GM18507 (cell line): ENCODE data around the gene MAP1LC3B.
"Not testable (repeated sequence)": the region's sequence is repeated elsewhere in the genome, so short reads cannot be mapped to it uniquely, and the experiment has no call there.

ENCODE experiments used
- DNase-seq: peaks from one replicate; pipeline ENCODE4 v3.0.0; 2011; ENCODE audit warnings: low read depth; ENCODE audit not compliant: insufficient read length; ENCODE audit errors: extremely low spot score
- FAIRE-seq: peaks from 2 replicates; lab custom pipeline; 2011; peaks lifted over from hg19 to GRCh38; lab: Jason Lieb, UNC

MAP1LC3B gene

DNA sequence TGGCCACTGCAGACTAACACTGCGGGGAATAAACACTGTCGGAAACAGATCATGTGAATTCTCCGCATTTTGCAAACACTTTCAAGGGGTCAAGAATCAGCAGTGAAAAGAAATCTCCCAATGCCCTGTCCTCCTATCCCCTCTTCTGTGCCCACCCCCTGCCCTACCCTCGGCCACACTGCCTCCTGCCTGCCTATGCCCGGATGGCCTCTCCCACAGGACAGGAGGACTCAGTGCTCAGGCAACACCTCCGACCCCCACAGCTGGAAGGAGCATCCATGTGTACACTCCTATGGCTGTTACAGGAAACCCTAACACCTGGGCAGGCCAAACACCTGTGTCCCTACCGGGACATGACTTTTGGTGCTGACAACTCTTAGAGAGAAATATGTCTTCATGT, 33.0 kb upstream of the MAP1LC3B start:
- no peak for FAIRE-seq
- no peak for DNase-seq

DNA sequence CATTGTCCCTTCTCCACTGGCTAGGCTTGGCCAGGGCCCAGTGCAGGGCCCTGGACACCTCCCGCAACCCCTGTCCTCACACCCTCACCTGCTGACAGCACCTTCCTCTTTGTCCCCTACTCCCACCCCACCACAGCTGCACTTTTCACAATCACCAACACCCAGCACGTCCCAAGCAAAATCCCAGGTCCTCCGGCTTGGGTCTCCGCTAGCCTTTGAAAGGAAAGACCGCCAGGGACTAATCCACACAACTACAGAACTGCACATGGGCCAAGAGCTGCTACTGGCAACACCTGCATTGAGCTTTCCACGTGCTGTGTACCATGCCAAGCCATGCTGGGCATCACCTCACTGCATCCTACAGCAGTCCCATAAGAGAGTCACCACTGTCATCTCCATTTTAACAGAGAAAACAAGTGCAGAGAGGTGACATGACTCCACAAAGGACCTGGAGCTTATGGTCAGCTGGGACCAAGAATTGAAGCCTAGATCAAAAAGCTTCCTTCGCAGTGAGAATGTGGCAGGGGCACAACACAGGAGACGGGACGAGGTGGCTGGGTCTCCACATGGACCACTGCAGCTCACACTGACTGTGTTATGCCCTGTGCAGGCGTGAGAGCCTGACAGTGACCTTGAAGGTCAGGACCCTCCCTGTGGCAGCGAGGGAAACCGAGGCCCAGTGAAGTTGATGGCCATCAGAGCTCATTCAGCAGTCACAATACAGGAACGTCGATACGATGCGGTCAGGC, 31.1 kb upstream of the MAP1LC3B start:
- FAIRE-seq (no peak), DNase-seq (no peak)

DNA sequence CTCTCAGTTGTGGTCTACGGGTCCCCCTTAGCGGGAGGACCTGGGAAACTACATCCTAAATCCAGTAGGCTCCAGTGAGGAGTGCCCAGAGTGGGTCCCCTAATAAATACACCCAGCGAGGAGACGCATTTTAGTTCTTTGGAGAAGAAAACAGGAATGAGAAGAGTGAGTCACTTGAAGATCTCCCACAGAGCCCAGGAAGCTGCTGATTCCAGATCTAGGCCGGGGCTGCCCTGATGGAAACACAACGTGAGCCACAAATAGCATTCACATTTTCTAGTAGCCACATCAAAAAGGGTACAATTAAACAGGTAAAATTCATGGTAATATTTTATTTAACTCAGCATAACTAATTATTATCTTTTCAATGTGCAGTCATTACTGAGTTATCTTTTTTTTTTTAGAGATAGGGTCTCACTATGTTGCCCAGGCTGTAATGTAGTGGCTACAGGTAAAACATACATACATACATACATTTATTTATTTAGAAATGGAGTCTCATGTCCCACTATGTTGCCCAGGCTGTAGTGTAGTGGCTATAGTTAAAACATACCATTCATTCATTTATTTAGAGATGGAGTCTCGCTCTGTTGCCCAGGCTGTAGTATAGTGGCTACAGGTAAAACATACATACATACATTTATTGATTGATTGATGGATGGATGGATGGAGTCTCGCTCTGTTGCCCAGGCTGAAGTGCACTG, 30.1 kb upstream of the MAP1LC3B start:
- no peak for FAIRE-seq
- DNase-seq = no peak

DNA sequence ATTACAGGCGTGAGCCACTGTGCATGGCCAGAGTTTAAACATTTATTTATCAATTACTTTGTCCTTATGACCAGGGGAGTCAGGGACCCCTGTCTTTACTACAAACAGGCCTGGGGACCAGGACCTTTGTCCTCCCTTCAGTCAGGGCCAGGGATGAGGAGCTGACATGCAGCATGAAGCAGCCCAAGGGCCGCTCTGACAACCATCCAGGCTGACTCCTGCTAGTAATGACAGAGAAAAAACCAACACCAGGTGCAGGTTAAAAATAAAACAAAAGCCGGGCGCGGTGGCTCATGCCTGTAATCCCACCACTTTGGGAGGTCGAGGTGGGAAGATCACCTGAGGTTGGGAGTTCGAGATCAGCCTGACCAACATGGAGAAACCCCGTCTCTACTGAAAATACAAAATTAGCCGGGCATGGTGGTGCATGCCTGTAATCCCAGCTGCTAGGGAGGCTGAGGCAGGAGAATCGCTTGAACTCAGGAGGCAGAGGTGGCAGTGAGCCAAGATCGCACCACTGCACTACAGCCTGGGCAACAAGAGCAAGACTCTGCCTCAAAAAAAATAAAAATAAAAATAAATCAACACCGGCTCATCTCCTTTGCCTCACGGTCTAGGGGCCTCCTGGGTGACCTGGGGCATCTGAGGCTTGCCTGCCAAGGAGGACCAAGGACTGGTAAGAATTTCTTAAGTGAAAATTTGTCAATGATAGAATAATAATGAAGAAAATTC, 29.1 kb upstream of the MAP1LC3B start:
- not testable (repeated sequence) for FAIRE-seq, DNase-seq

DNA sequence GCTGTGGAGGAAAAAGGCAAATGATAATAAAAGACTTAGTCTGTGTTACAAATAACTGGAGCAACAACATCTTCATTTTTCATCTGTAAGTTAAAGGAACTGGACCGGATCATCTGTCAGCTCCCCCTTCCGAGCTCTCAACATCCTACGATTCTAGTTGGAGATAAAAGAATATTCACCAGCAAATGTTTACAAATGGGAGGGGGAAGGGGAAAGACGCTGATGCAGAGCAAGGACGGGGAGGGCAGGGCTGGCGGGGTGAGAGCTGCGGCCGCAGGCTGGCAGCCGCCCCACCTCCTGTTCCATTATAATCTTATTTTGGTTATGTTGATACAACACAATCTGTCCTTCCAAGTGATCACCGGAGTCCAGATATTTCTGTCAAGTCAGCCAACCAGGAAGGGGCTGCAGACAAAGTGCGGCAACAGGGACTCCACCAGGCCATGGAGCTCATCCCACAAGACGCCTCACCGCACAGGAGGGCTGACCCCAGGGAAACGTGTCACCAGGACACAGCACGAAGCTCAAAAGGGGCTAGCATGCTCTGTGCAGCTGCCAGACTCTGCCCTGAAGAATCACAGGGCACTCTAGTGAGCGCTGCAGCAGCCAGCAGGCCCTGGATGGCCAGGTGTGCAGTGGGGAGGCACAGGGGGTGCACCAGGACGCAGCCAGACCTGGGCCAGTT, 28.2 kb upstream of the MAP1LC3B start:
- DNase-seq = no peak
- FAIRE-seq = no peak

DNA sequence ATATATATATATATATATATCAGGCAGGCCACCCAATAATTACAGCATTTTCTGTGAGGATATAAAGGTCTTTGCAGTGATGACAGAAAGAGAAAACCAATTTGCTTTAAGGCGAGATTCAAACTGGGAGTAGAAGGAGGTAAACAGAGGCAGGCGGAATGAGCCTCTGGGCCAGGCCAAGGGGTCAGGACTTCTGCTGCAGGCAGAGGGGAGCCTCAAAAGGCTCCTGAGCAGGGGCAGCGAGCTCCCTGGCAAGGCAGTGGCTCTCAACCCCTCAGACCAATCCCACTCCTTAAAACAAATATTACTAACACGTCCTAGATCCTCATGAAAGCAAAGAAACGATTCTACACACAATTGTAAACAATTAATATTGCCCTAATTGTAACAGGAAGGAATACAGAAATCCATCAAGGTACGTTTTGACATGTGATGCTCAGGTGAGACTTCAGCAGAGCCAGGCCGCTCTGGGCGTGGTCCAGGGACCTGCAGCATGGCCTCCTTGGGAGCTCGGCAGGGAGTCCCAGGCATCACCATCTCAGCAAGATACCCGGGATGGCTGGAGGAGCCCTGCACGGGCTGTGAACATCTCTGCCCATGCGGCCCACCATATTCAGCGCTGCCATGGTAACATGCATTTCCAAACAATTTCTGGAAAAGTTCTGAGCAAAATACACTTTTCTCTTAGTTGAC, 27.0 kb upstream of the MAP1LC3B start:
- DNase-seq (no peak), FAIRE-seq (no peak)

DNA sequence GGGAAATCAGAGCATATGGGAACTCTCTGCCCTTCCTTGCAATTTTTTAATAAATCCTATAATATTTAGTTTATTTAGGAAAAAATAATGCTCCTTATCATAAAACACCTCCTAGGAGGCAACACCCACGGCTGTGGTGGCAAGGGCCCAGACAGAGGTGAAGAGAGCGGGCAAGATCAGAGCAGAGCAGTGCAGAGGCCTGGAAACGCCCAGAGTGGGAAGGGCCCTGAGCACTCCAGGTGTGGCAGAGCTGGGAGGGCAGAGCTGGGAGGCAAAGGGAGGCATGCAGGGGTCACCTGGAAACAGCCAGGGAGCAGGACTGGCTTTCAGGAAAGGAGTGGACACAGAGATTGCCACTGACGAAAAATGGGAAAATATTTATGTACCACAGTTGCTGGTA, 25.8 kb upstream of the MAP1LC3B start:
- no peak for DNase-seq
- FAIRE-seq = no peak

DNA sequence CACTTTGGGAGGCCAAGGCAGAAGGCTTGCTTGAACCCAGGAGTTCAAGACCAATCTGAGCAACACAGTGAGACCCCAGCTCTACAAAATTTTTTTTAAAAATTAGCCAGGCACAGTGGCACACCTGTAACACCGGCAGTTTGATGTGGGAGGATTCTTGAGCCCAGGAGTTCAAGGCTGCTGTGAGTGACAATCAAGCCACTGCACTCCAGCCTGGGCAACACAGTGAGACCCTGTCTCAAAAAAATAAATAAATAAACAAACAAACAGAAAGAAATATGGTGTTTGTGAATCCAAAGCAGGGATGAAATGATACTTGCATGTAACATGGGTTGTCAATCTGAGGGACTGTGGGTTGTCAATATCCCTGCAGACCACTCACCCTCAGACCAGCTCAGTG, 25.2 kb upstream of the MAP1LC3B start:
- FAIRE-seq = no peak
- no peak for DNase-seq

DNA sequence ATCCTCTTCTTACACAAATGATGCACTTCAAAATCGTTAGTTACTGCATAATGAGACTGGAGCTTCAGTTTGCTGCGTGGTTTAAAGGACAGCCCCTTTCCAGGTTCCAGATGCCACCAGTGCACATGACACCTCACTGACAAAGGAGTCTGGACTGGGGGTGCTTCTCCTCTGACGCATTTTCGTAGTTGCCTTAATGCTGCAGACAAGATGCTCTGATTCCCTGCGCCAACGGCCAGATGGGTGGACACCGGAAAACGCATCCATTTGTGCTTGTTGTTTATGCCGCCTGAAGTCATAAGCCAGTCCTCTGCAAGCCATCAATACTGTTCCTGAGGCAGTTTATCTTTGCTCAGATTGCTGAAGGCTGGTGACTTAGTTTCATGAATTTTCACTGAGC, 24.6 kb upstream of the MAP1LC3B start:
- DNase-seq (no peak), FAIRE-seq (no peak)

DNA sequence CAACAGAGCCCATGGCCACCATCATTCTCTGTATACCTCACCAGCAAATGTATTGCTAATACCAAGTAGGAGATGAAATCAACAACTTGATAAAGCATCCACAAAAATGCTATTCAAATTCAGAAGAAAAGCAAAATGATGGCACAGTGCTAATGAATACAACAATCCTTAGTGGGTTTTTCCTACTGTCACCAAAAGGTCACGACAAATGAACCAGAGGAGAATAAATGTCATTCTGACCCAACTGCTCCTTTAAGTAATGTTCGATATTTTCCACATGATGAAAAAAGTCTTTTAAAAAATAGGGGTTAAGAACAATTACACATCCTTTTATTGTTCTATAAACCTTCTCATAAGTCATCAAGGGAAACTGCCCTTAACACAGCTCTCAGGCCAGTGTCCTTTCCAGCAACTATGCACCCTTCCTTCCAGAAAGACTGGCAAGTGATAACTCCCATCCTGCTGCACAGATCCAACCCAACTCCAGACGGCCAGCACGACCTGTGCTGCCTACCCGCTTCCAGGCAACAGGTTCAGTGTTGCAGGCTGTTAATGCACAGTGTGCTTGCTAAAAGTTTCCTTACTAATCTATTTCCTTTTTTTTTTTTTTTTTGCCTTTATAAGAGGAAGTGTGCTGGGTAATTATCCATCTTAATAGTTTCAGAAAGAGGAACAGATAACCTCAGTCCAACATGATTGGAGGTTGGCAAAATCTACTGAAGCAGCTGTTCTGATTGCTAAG, 23.9 kb upstream of the MAP1LC3B start:
- no peak for FAIRE-seq
- no peak for DNase-seq

DNA sequence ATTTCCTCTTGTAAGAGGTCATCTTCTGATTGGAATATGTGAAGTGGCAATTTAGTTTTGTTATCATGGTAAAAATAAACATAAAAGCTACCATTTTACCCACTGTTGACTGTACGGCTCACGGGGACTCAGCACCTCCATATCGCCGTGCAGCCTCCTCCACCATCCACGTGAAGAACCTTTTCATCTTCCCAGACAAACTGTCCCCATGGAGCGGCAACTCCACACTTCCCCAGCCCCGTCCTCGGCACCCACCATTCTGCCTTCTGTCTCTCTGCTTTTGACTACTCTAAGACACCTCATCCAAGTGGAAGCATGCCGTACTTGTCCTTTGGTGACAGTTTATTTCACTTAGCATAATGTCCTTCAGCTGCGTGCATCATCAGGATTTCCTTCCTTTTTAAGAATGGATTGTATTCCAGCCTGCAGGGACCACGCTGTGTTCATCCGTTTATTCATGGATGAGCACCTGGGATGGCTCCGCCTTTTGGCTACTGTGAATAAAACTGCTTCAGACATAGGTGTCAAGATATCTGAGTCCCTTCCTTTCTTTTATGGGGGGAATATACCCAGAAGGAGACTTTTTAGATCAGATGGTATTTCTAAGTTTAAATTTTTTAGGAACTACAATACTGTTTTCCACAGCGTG, 22.9 kb upstream of the MAP1LC3B start:
- DNase-seq (no peak), FAIRE-seq (no peak)

DNA sequence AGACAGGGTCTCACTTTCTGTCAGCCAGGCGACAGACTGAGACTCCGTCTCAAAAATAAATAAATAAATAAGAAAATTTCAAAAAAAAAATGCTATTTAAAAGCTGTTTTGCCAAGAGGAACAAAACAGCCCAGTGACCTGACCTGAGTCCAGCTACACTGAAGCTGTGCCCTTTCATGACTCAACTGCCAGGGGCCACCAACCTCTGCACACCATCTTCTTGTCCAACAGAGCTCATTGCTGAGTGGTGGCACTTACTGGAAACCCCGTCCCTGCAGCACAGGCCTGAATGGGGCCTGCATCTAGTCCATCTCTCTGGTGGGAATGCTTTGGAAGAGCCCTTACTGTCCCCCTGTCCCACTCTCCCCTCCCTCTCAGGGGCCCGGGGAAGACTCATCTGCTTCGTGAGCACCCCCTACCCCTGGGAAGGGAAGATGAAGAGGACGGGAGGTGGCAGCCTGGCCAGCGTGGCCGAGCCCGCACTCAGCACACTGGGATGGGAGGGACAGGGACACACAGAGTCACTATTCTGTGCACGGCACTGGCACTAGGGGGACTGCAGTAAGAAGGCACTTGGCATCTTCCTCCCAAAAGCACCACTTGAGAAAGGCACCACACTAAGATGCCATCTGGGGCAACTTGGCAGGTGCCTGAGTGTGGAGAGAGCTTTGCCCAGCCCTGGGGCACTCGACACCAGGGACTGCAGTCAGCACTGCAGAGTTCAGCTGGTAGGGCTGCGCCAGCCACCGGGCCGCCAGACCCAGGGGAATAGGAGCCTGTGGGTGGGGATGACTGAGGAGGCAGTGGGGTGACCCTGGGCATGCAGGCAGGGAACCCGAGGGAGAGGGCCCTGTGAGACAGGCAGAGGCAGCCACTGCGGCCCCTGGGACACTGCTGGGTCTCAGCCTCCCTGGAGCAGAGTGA, 22.1 kb upstream of the MAP1LC3B start:
- FAIRE-seq (no peak), DNase-seq (no peak)

DNA sequence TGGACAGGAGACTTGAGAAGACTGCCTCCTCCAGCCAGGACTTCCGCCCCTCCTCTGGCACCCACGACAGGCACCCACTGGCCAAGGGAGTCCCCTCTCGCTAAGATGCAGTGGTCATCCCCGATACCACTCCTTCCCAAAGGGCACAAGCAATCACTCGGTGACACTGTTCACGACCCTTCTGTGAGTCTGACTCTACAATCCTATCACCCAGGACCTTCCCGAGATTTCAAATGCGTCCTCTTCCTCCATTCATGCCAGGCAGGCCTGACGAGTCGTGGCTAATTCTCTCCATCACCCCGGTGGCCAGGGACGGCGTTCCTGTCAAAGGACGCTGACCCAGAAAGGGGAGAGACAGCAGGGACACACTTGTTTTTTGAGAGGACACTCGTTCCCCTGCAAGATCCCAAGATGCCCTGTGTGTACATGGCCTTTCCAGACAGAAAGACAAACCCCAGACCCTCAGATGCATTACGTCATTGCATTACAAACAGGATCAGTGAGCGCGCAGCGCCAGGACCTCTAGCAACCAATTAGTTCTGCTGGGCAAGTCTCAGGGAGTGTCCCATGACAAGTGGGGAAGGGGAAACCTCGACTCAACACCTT, 20.8 kb upstream of the MAP1LC3B start:
- DNase-seq (no peak), FAIRE-seq (no peak)

DNA sequence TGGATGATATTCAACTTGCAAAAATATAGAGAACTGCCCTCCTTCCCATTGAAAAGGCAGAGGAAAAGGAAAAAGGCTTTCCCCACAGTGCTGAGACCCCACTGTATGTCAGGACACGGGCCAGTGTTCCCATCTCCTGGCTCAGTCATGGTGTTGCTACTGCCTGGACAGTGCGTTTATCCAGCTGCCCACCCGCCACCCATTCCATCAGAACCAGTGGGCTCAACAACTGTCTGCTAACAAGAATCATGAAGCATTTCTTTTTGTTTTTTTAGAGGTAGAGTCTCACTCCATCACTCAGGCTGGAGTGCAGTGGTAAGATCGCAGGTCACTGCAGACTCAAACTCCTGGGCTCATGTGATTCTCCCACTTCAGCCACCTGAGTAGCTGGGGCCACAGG, 19.8 kb upstream of the MAP1LC3B start:
- no peak for DNase-seq
- FAIRE-seq = no peak

DNA sequence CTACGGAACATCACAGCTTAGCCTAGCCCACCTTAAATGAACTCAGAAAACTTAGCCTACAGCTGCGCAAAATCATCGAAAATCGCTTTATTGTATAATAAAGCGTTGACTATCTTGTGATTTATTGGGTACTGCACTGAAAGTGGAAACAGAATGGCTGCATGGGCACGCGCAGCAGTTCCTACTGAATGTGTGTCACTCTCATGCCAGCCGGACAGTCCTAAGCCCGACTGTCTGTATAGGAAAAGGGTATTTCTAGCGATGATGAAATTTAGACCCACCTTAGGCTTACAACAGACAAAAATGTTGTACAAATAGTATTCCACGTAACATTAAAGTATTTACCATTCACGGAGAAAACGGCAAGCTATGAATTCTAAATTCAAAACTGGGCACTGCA, 17.8 kb upstream of the MAP1LC3B start:
- no peak for DNase-seq
- no peak for FAIRE-seq

DNA sequence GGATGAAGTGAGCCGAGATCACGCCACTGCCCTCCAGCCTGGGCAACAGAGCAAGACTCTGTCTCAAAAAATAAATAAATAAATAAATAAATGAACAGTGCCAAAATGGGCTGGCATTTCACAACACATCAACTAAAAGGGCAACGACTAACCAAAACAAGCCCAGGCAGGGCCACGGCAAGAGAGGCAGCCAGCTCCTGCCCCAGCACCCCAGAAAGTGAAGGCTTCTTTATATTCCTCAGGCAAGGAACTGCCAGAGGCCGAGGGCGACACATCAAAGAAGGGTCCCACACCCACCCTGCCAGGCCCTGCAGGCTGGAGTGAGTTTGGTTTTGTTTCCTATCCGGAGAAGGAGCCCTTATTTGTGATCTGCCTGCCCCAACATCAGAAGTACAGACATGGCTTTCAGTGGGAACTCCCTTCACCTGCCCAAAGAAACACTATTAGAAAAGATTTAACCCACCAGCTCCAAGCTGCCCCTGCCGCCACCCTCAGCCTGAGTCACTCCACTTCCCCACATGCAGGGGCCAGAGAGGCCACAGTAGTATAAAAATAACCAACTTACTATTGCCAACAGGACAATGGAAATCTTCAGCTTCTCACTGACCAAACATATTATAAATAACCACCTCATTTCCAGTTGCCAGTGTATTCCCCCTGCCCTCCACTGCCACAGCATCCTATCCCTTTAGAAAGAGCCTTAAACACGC, 16.6 kb upstream of the MAP1LC3B start:
- no peak for FAIRE-seq
- DNase-seq = no peak
